ENCODE data around the gene MAN1C1.

MAN1C1 gene

GRCh38 chr1:25576459-25577133, 40.0 kb upstream of the MAN1C1 start:
- no peak for TF ChIP-seq YY1 (IDR thresholded peaks at IDR 0.05; ENCODE audit: low read depth)
- TF ChIP-seq CEBPB (IDR thresholded peaks at IDR 0.05), result no peak
- TF ChIP-seq REST (IDR thresholded peaks at IDR 0.05; ENCODE audit: low read depth), result no peak
- no peak for TF ChIP-seq MAX (IDR thresholded peaks at IDR 0.05)
- no peak for TF ChIP-seq TEAD4 (IDR thresholded peaks at IDR 0.05)
- no peak for TF ChIP-seq FOXM1 (IDR thresholded peaks at IDR 0.05; ENCODE audit: borderline replicate concordance, low read depth)
- TF ChIP-seq CREB1 (IDR thresholded peaks at IDR 0.05; ENCODE audit: low read depth), result no peak
- no peak for TF ChIP-seq NFIC (IDR thresholded peaks at IDR 0.05)
- TF ChIP-seq TCF12 (IDR thresholded peaks at IDR 0.05; ENCODE audit: low read depth), result no peak
- TF ChIP-seq TAF1 (IDR thresholded peaks at IDR 0.05; ENCODE audit: low read depth), result no peak
- no peak for TF ChIP-seq EGR1 (IDR thresholded peaks at IDR 0.05)
- TF ChIP-seq ZBTB7A (IDR thresholded peaks at IDR 0.05; ENCODE audit: low read depth), result no peak
- no peak for TF ChIP-seq RAD21 (IDR thresholded peaks at IDR 0.05; ENCODE audit: low read depth)

- TF ChIP-seq CEBPB (IDR thresholded peaks at IDR 0.05) (no peak), FOXM1 (IDR thresholded peaks at IDR 0.05; ENCODE audit: borderline replicate concordance, low read depth) (no peak)
These were observed 39.3 kb upstream of the MAN1C1 start for GRCh38 chr1:25577134-25577920.

- TF ChIP-seq EGR1 (IDR thresholded peaks at IDR 0.05) (no peak), CEBPB (IDR thresholded peaks at IDR 0.05) (no peak), RAD21 (IDR thresholded peaks at IDR 0.05; ENCODE audit: low read depth) (no peak), EP300 (IDR thresholded peaks at IDR 0.05; ENCODE audit: borderline replicate concordance) (no peak), USF1 (IDR thresholded peaks at IDR 0.05) (no peak), ZBTB7A (IDR thresholded peaks at IDR 0.05; ENCODE audit: low read depth) (no peak), REST (IDR thresholded peaks at IDR 0.05; ENCODE audit: low read depth) (no peak), TEAD4 (IDR thresholded peaks at IDR 0.05) (no peak), FOXM1 (IDR thresholded peaks at IDR 0.05; ENCODE audit: borderline replicate concordance, low read depth) (no peak), CREB1 (IDR thresholded peaks at IDR 0.05; ENCODE audit: low read depth) (no peak), NFIC (IDR thresholded peaks at IDR 0.05) (no peak), TAF1 (IDR thresholded peaks at IDR 0.05; ENCODE audit: low read depth) (no peak), YY1 (IDR thresholded peaks at IDR 0.05; ENCODE audit: low read depth) (no peak), TCF12 (IDR thresholded peaks at IDR 0.05; ENCODE audit: low read depth) (no peak), MAX (IDR thresholded peaks at IDR 0.05) (no peak)
These were observed 37.0 kb upstream of the MAN1C1 start for GRCh38 chr1:25579292-25580252.

GRCh38 chr1:25580927-25581326, 35.7 kb upstream of the MAN1C1 start:
- no peak for TF ChIP-seq ZBTB7A (IDR thresholded peaks at IDR 0.05; ENCODE audit: low read depth)
- no peak for TF ChIP-seq CEBPB (IDR thresholded peaks at IDR 0.05)
- no peak for TF ChIP-seq REST (IDR thresholded peaks at IDR 0.05; ENCODE audit: low read depth)
